SK-N-SH (cell line): ENCODE results near the gene OR12D3. TPM values are rescaled to one million over a fixed set of nuclear protein-coding genes. Genes with fewer than 3 reads are reported as not detected.

Source experiments
- CTCF ChIA-PET: fragments of 300-600, 350-600 bp; formaldehyde crosslinking; extraction: SDS; loops from one replicate; lab custom pipeline; 2021; lab: Yijun Ruan, JAX
- POLR2A ChIA-PET: fragments of 350-600 bp; sonication (Branson Sonifier 250); formaldehyde crosslinking; extraction: SDS; loops from one replicate; lab custom pipeline; 2020; ENCODE audit warnings: antibody characterized with exemption, inconsistent platforms; lab: Yijun Ruan, JAX
- DNase-seq: peaks from one replicate; pipeline ENCODE4 v3.0.0; 2012
- H2AFZ ChIP-seq: fragments of 200-600 bp; sonication (generic); 2 replicates; pipeline ENCODE4 v1.8.1; 2016; ENCODE audit warnings: antibody characterized with exemption, mild to moderate bottlenecking, low read depth
- H3F3A ChIP-seq: fragments of 200-600 bp; sonication (generic); replicated peaks from 2 replicates; pipeline ENCODE3; 2016; ENCODE audit warnings: antibody characterized with exemption, mild to moderate bottlenecking; ENCODE audit not compliant: insufficient read depth
- H3K27ac ChIP-seq, 2 experiments: fragments of 200-500 bp in 1 of 2; fragments of 200-600 bp in 1 of 2; sonication (Bioruptor generic) in 1 of 2; sonication (generic), shearing (Covaris generic) in 1 of 2; 2 replicates each; pipeline versions ENCODE4 v1.5.1 to v1.6.1; 2014 to 2016; ENCODE audit warnings: low read depth in 2 of 2, inconsistent platforms in 1 of 2, low read length in 1 of 2, mild to moderate bottlenecking in 1 of 2, mixed read lengths in 1 of 2
- H3K27me3 ChIP-seq: fragments of 200-600 bp; sonication (generic), shearing (Covaris generic); 2 replicates; pipeline ENCODE4 v1.6.1; 2016; ENCODE audit warnings: mixed run types; ENCODE audit not compliant: insufficient read depth
- H3K36me3 ChIP-seq, 2 experiments: fragments of 200-500 bp in 1 of 2; fragments of 200-600 bp in 1 of 2; sonication (Bioruptor generic) in 1 of 2; sonication (generic) in 1 of 2; replicated peaks in 1 of 2; 2 replicates each; pipeline versions ENCODE3 to v1.5.1; 2014 to 2016; ENCODE audit warnings: low read length in 1 of 2, mild to moderate bottlenecking in 1 of 2; ENCODE audit not compliant: insufficient read depth in 2 of 2, control insufficient read depth in 1 of 2
- H3K4me1 ChIP-seq, 2 experiments: fragments of 200-500 bp in 1 of 2; fragments of 200-600 bp in 1 of 2; sonication (Bioruptor generic) in 1 of 2; sonication (generic), shearing (Covaris generic) in 1 of 2; 2 replicates each; pipeline versions ENCODE4 v1.5.1 to v1.6.1; 2014 to 2016; ENCODE audit warnings: low read depth in 1 of 2, low read length in 1 of 2, mixed run types in 1 of 2; ENCODE audit not compliant: insufficient read depth in 2 of 2, control insufficient read depth in 1 of 2
- H3K4me2 ChIP-seq: fragments of 200-600 bp; sonication (generic), shearing (Covaris generic); 2 replicates; pipeline ENCODE4 v1.6.1; 2017; ENCODE audit warnings: mixed run types
- H3K4me3 ChIP-seq, 2 experiments: fragments of 200-500 bp in 1 of 2; fragments of 200-600 bp in 1 of 2; sonication (Bioruptor generic) in 1 of 2; sonication (generic), shearing (Covaris generic) in 1 of 2; 2 replicates each; pipeline versions ENCODE4 v1.5.1 to v1.8.1; 2014 to 2016; ENCODE audit warnings: low read depth in 2 of 2, inconsistent platforms in 1 of 2, low read length in 1 of 2, mild to moderate bottlenecking in 1 of 2, mixed read lengths in 1 of 2, moderate library complexity in 1 of 2
- H3K79me2 ChIP-seq: fragments of 200-600 bp; sonication (generic); 2 replicates; pipeline ENCODE4 v1.8.1; 2017; ENCODE audit warnings: mild to moderate bottlenecking; ENCODE audit not compliant: insufficient read depth
- H3K9ac ChIP-seq: fragments of 200-600 bp; sonication (generic); 2 replicates; pipeline ENCODE4 v1.6.1; 2017; ENCODE audit warnings: mixed run types
- H3K9me2 ChIP-seq: fragments of 200-600 bp; sonication (generic); 2 replicates; pipeline ENCODE4 v1.6.1; 2017; ENCODE audit warnings: mixed run types
- H3K9me3 ChIP-seq: fragments of 200-600 bp; sonication (generic); 2 replicates; pipeline ENCODE4 v1.6.1; 2017; ENCODE audit warnings: mixed run types, mild to moderate bottlenecking, moderate library complexity
- H4K20me1 ChIP-seq: fragments of 200-600 bp; sonication (generic); 2 replicates; pipeline ENCODE4 v1.6.1; 2017; ENCODE audit warnings: mild to moderate bottlenecking, mixed run types; ENCODE audit not compliant: insufficient read depth
- CTCF ChIP-seq: fragments of 200-600 bp; sonication (generic); IDR thresholded peaks from 2 replicates; pipeline ENCODE4 v1.6.1; 2017; ENCODE audit warnings: antibody characterized with exemption, mild to moderate bottlenecking, moderate library complexity
- EP300 ChIP-seq, 2 experiments: IDR thresholded peaks; 2 replicates each; pipeline versions ENCODE4 v1.4.0 to v1.6.1; 2012; ENCODE audit warnings: borderline replicate concordance in 1 of 2, low read depth in 1 of 2, low read length in 1 of 2
- GATA2 ChIP-seq: sonication (generic); formaldehyde crosslinking; IDR thresholded peaks from 2 replicates; pipeline ENCODE4 v1.5.0; 2020; ENCODE audit warnings: mild to moderate bottlenecking, missing genetic modification reagents
- JUND ChIP-seq: IDR thresholded peaks from 2 replicates; pipeline ENCODE4 v1.4.0; 2012
- MEF2A ChIP-seq: IDR thresholded peaks from 2 replicates; pipeline ENCODE4 v1.4.0; 2012; ENCODE audit warnings: low read depth, borderline replicate concordance
- POLR2AphosphoS5 ChIP-seq: IDR thresholded peaks from 2 replicates; pipeline ENCODE4 v1.6.1; 2012; ENCODE audit warnings: low read depth, low read length
- RCOR1 ChIP-seq: fragments of 150-350 bp; IDR thresholded peaks from 2 replicates; pipeline ENCODE4 v1.6.1; 2017; ENCODE audit warnings: antibody characterized with exemption, low read length
- RFX5 ChIP-seq: IDR thresholded peaks from 2 replicates; pipeline ENCODE4 v1.6.1; 2012; ENCODE audit warnings: mild to moderate bottlenecking, improper control_type of control experiment, low read length
- SIN3A ChIP-seq: IDR thresholded peaks from 2 replicates; pipeline ENCODE4 v1.6.1; 2012; ENCODE audit warnings: low read depth, mild to moderate bottlenecking, low read length, moderate library complexity, borderline replicate concordance
- TAF1 ChIP-seq: IDR thresholded peaks from 2 replicates; pipeline ENCODE4 v1.6.1; 2012; ENCODE audit warnings: low read depth, mild to moderate bottlenecking, low read length, moderate library complexity, borderline replicate concordance
- TCF12 ChIP-seq: IDR thresholded peaks from 2 replicates; pipeline ENCODE4 v1.4.0; 2012
- TEAD4 ChIP-seq: IDR thresholded peaks from 2 replicates; pipeline ENCODE4 v1.4.0; 2012; ENCODE audit warnings: mild to moderate bottlenecking, borderline replicate concordance; ENCODE audit not compliant: insufficient read depth
- USF2 ChIP-seq: fragments of 150-350 bp; IDR thresholded peaks from 2 replicates; pipeline ENCODE4 v1.6.1; 2017; ENCODE audit warnings: antibody characterized with exemption, low read length, low read depth, borderline replicate concordance
- YY1 ChIP-seq: IDR thresholded peaks from 2 replicates; pipeline ENCODE4 v1.4.0; 2012; ENCODE audit warnings: low read depth, mild to moderate bottlenecking
- WGBS: methylation state at CpG from one replicate; pipeline ENCODE4 v1.1.6; 2017; ENCODE audit warnings: low lambda C conversion rate; 5-methylcytosine and 5-hydroxymethylcytosine counted together
- polyA plus RNA-seq, 3 experiments: library from polyadenylated mRNA; depleted of rRNA; stranded (reverse); fragments of >200 nt; gene quantifications; 2 replicates each; pipeline ENCODE4 v1.2.3, GENCODE V29; 2012
- TF ChIP-seq, protein P1 (sequence below): IDR thresholded peaks from 2 replicates; pipeline ENCODE4 v1.6.1; 2012; ENCODE audit warnings: mild to moderate bottlenecking, low read depth, low read length, moderate library complexity
- TF ChIP-seq, protein P2 (sequence below): IDR thresholded peaks from 2 replicates; pipeline ENCODE4 v1.4.0; 2012; ENCODE audit warnings: low read depth, borderline replicate concordance
- TF ChIP-seq, protein P3 (sequence below): IDR thresholded peaks from 2 replicates; pipeline ENCODE4; 2012
- TF ChIP-seq, protein P4 (sequence below): fragments of 150-350 bp; IDR thresholded peaks from 2 replicates; pipeline ENCODE4 v1.6.1; 2016; ENCODE audit warnings: mild to moderate bottlenecking, low read depth, low read length

The OR12D3 gene
- polyA plus RNA-seq, 1 of the 3 experiments (the other 2 are of a cell fraction) = not detected

- CTCF ChIA-PET = no interaction called here
- Histone ChIP-seq H3K36me3 (no peaks in the 10 kb centered on the region), H3K79me2 (no peaks in the 10 kb centered on the region), H3K9ac (no peak overlapping the region), H3K4me3 (no peak overlapping the region), H3K9me2 (no peaks in the 10 kb centered on the region), H3F3A (no peaks in the 10 kb centered on the region), H3K27ac (no peak overlapping the region), H3K4me2 (no peak overlapping the region)
- WGBS = 0% methylated on average over 1 of the region's 1 CpG
- TF ChIP-seq, protein P1, sequence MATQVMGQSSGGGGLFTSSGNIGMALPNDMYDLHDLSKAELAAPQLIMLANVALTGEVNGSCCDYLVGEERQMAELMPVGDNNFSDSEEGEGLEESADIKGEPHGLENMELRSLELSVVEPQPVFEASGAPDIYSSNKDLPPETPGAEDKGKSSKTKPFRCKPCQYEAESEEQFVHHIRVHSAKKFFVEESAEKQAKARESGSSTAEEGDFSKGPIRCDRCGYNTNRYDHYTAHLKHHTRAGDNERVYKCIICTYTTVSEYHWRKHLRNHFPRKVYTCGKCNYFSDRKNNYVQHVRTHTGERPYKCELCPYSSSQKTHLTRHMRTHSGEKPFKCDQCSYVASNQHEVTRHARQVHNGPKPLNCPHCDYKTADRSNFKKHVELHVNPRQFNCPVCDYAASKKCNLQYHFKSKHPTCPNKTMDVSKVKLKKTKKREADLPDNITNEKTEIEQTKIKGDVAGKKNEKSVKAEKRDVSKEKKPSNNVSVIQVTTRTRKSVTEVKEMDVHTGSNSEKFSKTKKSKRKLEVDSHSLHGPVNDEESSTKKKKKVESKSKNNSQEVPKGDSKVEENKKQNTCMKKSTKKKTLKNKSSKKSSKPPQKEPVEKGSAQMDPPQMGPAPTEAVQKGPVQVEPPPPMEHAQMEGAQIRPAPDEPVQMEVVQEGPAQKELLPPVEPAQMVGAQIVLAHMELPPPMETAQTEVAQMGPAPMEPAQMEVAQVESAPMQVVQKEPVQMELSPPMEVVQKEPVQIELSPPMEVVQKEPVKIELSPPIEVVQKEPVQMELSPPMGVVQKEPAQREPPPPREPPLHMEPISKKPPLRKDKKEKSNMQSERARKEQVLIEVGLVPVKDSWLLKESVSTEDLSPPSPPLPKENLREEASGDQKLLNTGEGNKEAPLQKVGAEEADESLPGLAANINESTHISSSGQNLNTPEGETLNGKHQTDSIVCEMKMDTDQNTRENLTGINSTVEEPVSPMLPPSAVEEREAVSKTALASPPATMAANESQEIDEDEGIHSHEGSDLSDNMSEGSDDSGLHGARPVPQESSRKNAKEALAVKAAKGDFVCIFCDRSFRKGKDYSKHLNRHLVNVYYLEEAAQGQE = no peak
- 0 out of 2 replicates have a peak, but pooled peaks have one; percentile 6 for TF ChIP-seq CTCF
- TF ChIP-seq, all 33 proteins: peak for 1
- DNase-seq = no peak
- no peaks in the 10 kb centered on the region for H3K4me1 ChIP-seq
- H2AFZ ChIP-seq = no peak overlapping the region
- POLR2A ChIA-PET = no interaction called here
- no peaks in the 10 kb centered on the region; the same call in 1 of the 2 replicates for H3K27me3 ChIP-seq
- H4K20me1 ChIP-seq = no peaks in the 10 kb centered on the region
- no peaks in the 10 kb centered on the region for H3K9me3 ChIP-seq
Observed at GRCh38 chr6:29355603-29356002, 19.5 kb downstream of the OR12D3 start.

- H4K20me1 ChIP-seq = no peaks in the 10 kb centered on the region
- H3K27ac ChIP-seq = no peak overlapping the region
- no peaks in the 10 kb centered on the region for H3K79me2 ChIP-seq
- no peaks in the 10 kb centered on the region for H3K27me3 ChIP-seq
- no peak overlapping the region for H2AFZ ChIP-seq
- no peak for DNase-seq
- no peaks in the 10 kb centered on the region for H3K9me3 ChIP-seq
- no peak overlapping the region for H3K4me2 ChIP-seq
- no peak overlapping the region for H3K4me3 ChIP-seq
- POLR2A ChIA-PET = no interaction called here
- CTCF ChIA-PET = no interaction called here
- H3K36me3 ChIP-seq = no peaks in the 10 kb centered on the region
- H3K9me2 ChIP-seq = no peaks in the 10 kb centered on the region
- no peaks in the 10 kb centered on the region for H3F3A ChIP-seq
- no peak overlapping the region for H3K9ac ChIP-seq
- H3K4me1 ChIP-seq = no peaks in the 10 kb centered on the region
- TF ChIP-seq TAF1 (no peak), EP300 (IDR thresholded peaks at IDR 0.05; ENCODE audit: borderline replicate concordance in 1 of 2, low read depth in 1 of 2, low read length in 1 of 2) (no peak), SIN3A (no peak), TCF12 (no peak), YY1 (no peak), JUND (no peak), POLR2AphosphoS5 (no peak), TEAD4 (no peak), MEF2A (no peak), RCOR1 (no peak), USF2 (no peak), RFX5 (no peak), GATA2 (CRISPR knock-in tag) (no peak)
- TF ChIP-seq, protein P2, sequence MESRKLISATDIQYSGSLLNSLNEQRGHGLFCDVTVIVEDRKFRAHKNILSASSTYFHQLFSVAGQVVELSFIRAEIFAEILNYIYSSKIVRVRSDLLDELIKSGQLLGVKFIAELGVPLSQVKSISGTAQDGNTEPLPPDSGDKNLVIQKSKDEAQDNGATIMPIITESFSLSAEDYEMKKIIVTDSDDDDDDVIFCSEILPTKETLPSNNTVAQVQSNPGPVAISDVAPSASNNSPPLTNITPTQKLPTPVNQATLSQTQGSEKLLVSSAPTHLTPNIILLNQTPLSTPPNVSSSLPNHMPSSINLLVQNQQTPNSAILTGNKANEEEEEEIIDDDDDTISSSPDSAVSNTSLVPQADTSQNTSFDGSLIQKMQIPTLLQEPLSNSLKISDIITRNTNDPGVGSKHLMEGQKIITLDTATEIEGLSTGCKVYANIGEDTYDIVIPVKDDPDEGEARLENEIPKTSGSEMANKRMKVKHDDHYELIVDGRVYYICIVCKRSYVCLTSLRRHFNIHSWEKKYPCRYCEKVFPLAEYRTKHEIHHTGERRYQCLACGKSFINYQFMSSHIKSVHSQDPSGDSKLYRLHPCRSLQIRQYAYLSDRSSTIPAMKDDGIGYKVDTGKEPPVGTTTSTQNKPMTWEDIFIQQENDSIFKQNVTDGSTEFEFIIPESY = no peak
- TF ChIP-seq, protein P3, sequence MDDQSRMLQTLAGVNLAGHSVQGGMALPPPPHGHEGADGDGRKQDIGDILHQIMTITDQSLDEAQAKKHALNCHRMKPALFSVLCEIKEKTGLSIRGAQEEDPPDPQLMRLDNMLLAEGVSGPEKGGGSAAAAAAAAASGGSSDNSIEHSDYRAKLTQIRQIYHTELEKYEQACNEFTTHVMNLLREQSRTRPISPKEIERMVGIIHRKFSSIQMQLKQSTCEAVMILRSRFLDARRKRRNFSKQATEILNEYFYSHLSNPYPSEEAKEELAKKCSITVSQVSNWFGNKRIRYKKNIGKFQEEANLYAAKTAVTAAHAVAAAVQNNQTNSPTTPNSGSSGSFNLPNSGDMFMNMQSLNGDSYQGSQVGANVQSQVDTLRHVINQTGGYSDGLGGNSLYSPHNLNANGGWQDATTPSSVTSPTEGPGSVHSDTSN = no peak
- TF ChIP-seq, protein P4, sequence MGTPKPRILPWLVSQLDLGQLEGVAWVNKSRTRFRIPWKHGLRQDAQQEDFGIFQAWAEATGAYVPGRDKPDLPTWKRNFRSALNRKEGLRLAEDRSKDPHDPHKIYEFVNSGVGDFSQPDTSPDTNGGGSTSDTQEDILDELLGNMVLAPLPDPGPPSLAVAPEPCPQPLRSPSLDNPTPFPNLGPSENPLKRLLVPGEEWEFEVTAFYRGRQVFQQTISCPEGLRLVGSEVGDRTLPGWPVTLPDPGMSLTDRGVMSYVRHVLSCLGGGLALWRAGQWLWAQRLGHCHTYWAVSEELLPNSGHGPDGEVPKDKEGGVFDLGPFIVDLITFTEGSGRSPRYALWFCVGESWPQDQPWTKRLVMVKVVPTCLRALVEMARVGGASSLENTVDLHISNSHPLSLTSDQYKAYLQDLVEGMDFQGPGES = no peak
Observed at GRCh38 chr6:29354980-29355379, 20.1 kb downstream of the OR12D3 start.
